Measurements from ENCODE around the gene MTIF2. TPM values are rescaled to one million over a fixed set of nuclear protein-coding genes. Genes with fewer than 3 reads are reported as not detected.
"Not testable (repeated sequence)": the region's sequence is repeated elsewhere in the genome, so short reads cannot be mapped to it uniquely, and the experiment has no call there.

Gene MTIF2
- total RNA-seq, 1 experiment from 2014 or later: 37.2 TPM

DNA sequence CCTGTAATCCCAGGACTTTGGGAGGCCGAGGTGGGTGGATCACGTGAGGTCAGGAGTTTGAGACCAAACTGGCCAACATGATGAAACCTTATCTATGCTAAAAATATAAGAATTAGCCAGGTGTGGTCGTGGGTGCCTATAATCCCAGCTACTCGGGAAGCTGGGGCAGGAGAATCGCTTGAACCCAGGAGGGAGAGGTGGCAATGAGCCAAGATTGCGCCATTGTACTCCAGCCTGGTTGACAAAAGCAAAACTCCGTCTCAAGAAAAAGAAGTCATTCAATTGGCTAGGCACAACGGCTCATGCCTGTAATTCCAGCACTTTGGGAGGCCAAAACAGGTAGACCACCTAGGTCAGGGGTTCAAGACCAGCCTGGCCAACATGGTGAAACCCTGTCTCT lies 27.4 kb downstream of the MTIF2 start:
- DNase-seq (ENCODE audit: low spot score): not testable (repeated sequence)

GRCh38 chr2:55239656-55240222 lies 29.3 kb downstream of the MTIF2 start:
- DNase-seq (ENCODE audit: low spot score): no peak

DNA sequence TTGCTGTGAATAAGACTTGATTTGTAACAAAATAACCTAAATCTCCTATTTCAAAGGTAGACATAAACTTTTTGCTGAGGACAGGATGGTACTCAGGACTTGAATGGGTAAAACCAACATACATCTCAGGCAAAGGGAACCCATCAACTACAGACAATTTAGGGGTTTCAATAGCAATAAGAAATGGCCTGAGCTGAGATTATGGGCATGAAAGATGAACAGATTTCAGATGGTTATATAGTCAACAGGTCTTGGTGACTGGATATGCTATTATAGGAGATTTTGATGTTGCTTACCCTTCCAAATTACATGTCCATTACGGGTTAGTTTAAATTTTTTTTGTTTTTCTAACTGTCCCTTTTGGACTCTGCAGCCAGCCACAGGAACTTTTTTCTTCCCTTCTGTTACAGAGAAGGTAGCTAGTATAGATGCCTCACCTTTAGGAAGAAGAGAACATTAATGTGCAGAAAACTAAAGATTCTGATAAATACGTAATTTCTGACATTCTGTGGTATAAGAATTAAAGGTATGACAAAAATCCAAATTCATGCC lies 32.0 kb downstream of the MTIF2 start:
- DNase-seq (ENCODE audit: low spot score): no peak

GRCh38 chr2:55235724-55236538 lies 33.1 kb downstream of the MTIF2 start:
- DNase-seq (ENCODE audit: low spot score): no peak

- no peak for DNase-seq (ENCODE audit: low spot score)
These were observed 35.4 kb downstream of the MTIF2 start for GRCh38 chr2:55233658-55233940.

DNA sequence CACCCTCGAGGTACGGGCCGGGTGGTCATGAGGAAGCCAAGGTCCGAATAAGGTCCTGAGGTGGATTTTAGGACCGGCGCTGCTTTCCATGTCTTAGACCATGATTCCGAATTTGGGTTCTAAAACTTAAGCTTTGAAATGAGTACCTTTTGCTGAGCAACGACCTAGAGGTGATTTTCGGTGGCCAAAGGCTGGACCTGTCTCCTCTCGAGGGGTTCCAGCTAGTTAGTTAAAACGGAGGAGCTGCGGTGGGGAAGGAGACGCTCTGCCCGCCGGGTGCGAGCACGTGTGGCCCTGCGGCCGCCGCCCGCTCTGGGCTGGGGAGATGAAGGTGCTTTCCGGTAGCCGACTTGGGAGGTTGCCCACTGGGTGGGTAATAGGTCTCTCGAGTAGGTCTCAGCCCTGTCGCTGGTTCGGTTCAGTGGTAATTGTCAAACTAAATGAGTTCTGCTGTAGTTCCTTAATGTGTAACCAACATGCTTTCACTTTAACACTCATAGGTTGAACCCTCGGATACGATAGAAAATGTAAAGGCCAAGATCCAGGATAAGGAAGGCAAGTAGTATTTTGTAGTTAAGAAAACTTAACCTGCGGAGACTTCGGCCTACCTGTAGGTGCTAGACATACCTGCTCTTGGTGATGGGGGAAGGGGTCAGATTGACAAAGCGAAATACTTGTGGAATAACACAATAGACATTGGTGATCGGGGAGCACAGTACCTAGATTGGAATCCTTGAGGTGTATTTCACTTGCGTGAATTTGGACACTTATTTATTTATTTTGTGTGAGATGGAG lies 36.0 kb downstream of the MTIF2 start:
- no peak for DNase-seq (ENCODE audit: low spot score)

DNA sequence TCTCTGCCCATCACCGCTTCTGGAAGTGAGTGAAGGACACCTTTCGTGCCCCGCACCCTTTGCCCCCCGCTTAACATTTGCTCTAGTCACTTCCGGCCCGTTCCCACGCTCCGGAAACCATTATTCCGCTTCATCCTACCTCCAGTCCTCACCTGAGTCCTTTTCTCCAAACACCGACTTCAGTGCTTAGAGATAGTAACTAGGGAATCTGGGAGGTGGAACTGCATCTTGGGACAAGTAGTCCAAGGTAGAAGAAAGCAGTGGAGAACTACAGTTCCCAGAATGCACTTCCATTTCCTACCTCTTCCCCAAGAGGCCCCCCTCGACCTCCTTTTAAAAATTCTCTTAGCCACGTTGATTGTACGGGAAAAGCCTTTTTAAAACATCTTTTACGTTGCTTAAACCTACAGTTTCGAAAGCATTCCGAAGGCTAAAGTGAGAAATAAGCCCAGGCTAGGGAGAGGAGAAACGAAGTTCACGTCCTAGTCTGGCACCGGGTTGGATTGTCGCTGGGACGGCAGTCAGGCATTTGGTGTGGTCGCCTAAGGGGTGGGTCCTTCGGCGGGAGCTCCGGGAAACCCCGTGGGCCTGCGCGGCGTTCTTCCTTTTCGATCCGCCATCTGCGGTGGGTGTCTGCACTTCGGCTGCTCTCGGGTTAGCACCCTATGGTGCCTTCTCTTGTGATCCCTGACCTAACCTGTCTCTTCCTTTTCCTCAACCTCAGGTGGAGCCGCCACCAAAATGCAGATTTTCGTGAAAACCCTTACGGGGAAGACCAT lies 36.8 kb downstream of the MTIF2 start, which contains the start of the genes CLHC1 and RPS27A:
Gene CLHC1, minus strand, starts transcription at position 210 of the 779 bp plus-strand sequence. CDS start 9,882 bp downstream, outside the sequence.
Gene RPS27A, plus strand, starts transcription at position 605 of the 779 bp plus-strand sequence. Its CDS starts 137 bp downstream, at position 742.
- DNase-seq (ENCODE audit: low spot score): peak; percentile 95

- DNase-seq (ENCODE audit: low spot score): no peak
These were observed 37.4 kb downstream of the MTIF2 start for GRCh38 chr2:55231546-55232083.

DNA sequence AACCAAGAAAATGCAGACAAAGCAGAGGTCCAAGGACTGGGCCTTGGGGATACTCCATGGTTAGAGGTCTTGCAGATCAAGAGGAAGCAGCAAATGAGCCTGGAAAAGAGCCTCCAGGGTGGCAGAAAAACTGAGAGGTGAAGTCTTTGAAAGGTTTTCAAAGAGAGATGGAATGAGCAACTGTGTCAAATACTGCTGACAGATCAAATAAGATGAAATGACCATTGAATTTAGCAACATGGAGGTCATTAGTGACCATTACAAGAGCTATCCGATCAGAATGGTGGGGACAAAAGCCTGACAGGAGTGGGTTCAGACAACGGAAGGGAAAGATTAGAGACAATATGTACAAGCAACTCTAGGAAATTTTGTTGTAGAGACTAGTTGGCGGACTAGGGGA lies 38.5 kb downstream of the MTIF2 start:
- DNase-seq (ENCODE audit: low spot score): no peak

DNA sequence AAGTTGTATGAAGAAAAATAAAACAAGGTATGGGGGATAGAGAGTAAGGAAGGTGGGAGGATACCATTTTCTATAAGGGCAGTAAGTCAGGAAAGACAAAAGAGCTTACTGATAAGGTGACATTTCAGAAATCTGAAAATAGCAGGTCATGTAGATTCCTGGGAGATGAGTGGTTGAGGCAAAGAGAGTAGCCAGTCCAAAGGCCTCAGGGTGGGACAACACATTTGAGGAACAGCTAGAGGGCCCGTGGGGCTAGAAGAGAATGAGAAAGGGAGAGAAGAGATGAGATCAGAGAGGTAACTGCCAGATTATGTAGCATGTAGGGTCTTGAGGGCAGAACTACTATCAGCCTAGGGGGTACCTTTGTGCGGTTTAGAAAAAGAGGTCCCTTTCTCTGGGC lies 39.8 kb downstream of the MTIF2 start:
- no peak for DNase-seq (ENCODE audit: low spot score)

GRCh38 chr2:55228226-55228563 lies 40.8 kb downstream of the MTIF2 start:
- DNase-seq (ENCODE audit: low spot score): no peak

GRCh38 chr2:55227437-55228225 lies 41.4 kb downstream of the MTIF2 start:
- not testable (repeated sequence) for DNase-seq (ENCODE audit: low spot score)

GRCh38 chr2:55225481-55226020 lies 43.5 kb downstream of the MTIF2 start:
- DNase-seq (ENCODE audit: low spot score): no peak

GRCh38 chr2:55224761-55225261 lies 44.2 kb downstream of the MTIF2 start:
- DNase-seq (ENCODE audit: low spot score): no peak

- DNase-seq (ENCODE audit: low spot score): no peak
These were observed 44.9 kb downstream of the MTIF2 start for GRCh38 chr2:55223958-55224760.

GRCh38 chr2:55213822-55214221 lies 55.2 kb downstream of the MTIF2 start:
- no peak for DNase-seq (ENCODE audit: low spot score)

- no peak for DNase-seq (ENCODE audit: low spot score)
These were observed 64.1 kb downstream of the MTIF2 start for GRCh38 chr2:55204950-55205349.

- no peak for DNase-seq (ENCODE audit: low spot score)
These were observed 64.5 kb downstream of the MTIF2 start for GRCh38 chr2:55204536-55204935.

DNA sequence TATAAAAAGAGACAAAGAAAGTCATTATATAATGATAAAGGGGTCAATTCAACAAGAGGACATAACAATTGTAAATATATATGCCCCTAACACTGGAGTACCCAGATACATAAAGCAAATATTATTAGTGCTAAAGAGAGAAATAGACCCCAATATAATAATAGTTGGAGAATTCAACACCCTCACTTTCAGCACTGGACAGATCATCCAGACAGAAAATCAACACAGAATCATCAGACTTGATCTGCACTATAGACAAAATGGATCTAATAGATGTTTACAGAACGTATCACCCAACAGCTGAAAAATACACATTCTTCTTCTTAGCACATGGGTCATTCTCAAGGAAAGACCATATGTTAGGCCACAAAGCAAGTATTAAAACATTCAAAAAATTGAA lies 68.6 kb downstream of the MTIF2 start:
- no peak for DNase-seq (ENCODE audit: low spot score)

All from H4 (cell line).